T-helper 1 cell treated with Interleukin-12 subunit alpha and Interleukin-12 subunit beta and Interleukin-4 antibody, amounts not matched to agents 30 ng/mL and 1 ng/mL, for 36 hours (primary cell): ENCODE data around the gene MRAP. TPM values are rescaled to one million over a fixed set of nuclear protein-coding genes. Genes with fewer than 3 reads are reported as not detected.

Experiments
- intact Hi-C: fragments of 100-400 bp; cut with micrococcal nuclease; formaldehyde crosslinking; loops from one replicate; pipeline ENCODE4 v1.15.1; 2024
- total RNA-seq: library from RNA; stranded (reverse); gene quantifications from 2 replicates; pipeline ENCODE4 v1.2.3, GENCODE V29; 2022

MRAP gene
- total RNA-seq, 1 donor from 2014 or later, result not detected

GRCh38 chr21:32320726-32321125, 22.1 kb downstream of the MRAP start:
- intact Hi-C loops, result no loop called here

GRCh38 chr21:32321480-32321879, 22.8 kb downstream of the MRAP start:
- intact Hi-C loops, result no loop called here

- intact Hi-C loops, result no loop called here
Observed at GRCh38 chr21:32322103-32322502, 23.4 kb downstream of the MRAP start.

- intact Hi-C loops, result no loop called here
Observed at GRCh38 chr21:32322676-32323075, 24.0 kb downstream of the MRAP start.

- intact Hi-C loops, result no loop called here
Observed at GRCh38 chr21:32325706-32326105, 27.1 kb downstream of the MRAP start.

GRCh38 chr21:32328595-32328994, 29.9 kb downstream of the MRAP start:
- intact Hi-C loops, result no loop called here

- intact Hi-C loops, result no loop called here
Observed at GRCh38 chr21:32329331-32329730, 30.7 kb downstream of the MRAP start.

GRCh38 chr21:32329776-32330175, 31.1 kb downstream of the MRAP start:
- intact Hi-C loops, result no loop called here

GRCh38 chr21:32330784-32331311, 32.2 kb downstream of the MRAP start:
- intact Hi-C loops, result no loop called here

- intact Hi-C loops, result no loop called here
Observed at GRCh38 chr21:32331444-32332305, 33.0 kb downstream of the MRAP start.

- intact Hi-C loops, result no loop called here
Observed at GRCh38 chr21:32332463-32332951, 33.9 kb downstream of the MRAP start.

GRCh38 chr21:32333953-32334673, 35.5 kb downstream of the MRAP start:
- intact Hi-C loops, result no loop called here

GRCh38 chr21:32334980-32335531, 36.4 kb downstream of the MRAP start:
- intact Hi-C loops, result no loop called here

- intact Hi-C loops, result no loop called here
Observed at GRCh38 chr21:32335601-32336575, 37.2 kb downstream of the MRAP start.

GRCh38 chr21:32336711-32337110, 38.1 kb downstream of the MRAP start:
- intact Hi-C loops, result no loop called here

- intact Hi-C loops, result no loop called here
Observed at GRCh38 chr21:32337206-32337605, 38.6 kb downstream of the MRAP start.

- intact Hi-C loops, result no loop called here
Observed at GRCh38 chr21:32338209-32338921, 39.7 kb downstream of the MRAP start.

- intact Hi-C loops, result no loop called here
Observed at GRCh38 chr21:32340863-32341848, 42.5 kb downstream of the MRAP start.

GRCh38 chr21:32346951-32347350, 48.3 kb downstream of the MRAP start:
- intact Hi-C loops, result no loop called here
